ENCODE measurements around the gene OR10G7. TPM values are rescaled to one million over a fixed set of nuclear protein-coding genes. Genes with fewer than 3 reads are reported as not detected.
A peak's percentile ranks its signal among the peaks of the same experiment; 100 is the strongest.

Gene OR10G7
- total and polyA plus RNA-seq, 10 of the 15 experiments (the other 5 are each of a cell fraction or from before 2014, with no cell fraction given): not detected

- TF ChIP-seq ZNF592 (IDR thresholded peaks at IDR 0.05) (no peak), ZBTB11 (CRISPR knock-in tag; IDR thresholded peaks at IDR 0.05) (no peak), BCL3 (IDR thresholded peaks at IDR 0.05; ENCODE audit: borderline replicate concordance, insufficient read depth, low read depth, low read length, poor library complexity, severe bottlenecking) (no peak), PRDM15 (CRISPR knock-in tag; IDR thresholded peaks at IDR 0.05) (no peak), PML (IDR thresholded peaks at IDR 0.05; ENCODE audit: low read length) (no peak; the same call in none of the 2 replicates), ZBTB4 (CRISPR knock-in tag; IDR thresholded peaks at IDR 0.05) (no peak), POLR2AphosphoS5 (IDR thresholded peaks at IDR 0.05; ENCODE audit: low read length) (no peak), SP1 (IDR thresholded peaks at IDR 0.05; ENCODE audit: low read depth, low read length) (peak; percentile 35), KDM1A (IDR thresholded peaks at IDR 0.05; ENCODE audit: borderline replicate concordance) (no peak), ZNF207 (IDR thresholded peaks at IDR 0.05; ENCODE audit: borderline replicate concordance) (no peak)
These were observed 29.9 kb upstream of the OR10G7 start (continued) for GRCh38 chr11:124070915-124071622.
